K562 (cell line): ENCODE measurements around the gene NR3C2. TPM values are rescaled to one million over a fixed set of nuclear protein-coding genes. Genes with fewer than 3 reads are reported as not detected.

Experiments used
- ARNT ChIP-seq, 2 experiments: fragments of 450-650 bp; IDR thresholded peaks; 2 replicates each; pipeline ENCODE4 v1.6.1; 2016; ENCODE audit warnings: mild to moderate bottlenecking in 1 of 2
- ATF2 ChIP-seq: sonication (generic); formaldehyde crosslinking; IDR thresholded peaks from 2 replicates; pipeline ENCODE4 v1.8.1; 2022; ENCODE audit warnings: missing genetic modification reagents
- OTX1 ChIP-seq: fragments of 450-650 bp; formaldehyde crosslinking; IDR thresholded peaks from 2 replicates; pipeline ENCODE4 v1.4.0; 2022; ENCODE audit warnings: mild to moderate bottlenecking
- RFX7 ChIP-seq: fragments of 250-450 bp; sonication (Bioruptor Pico); IDR thresholded peaks from 2 replicates; pipeline ENCODE4 v1.5.1; 2021; ENCODE audit warnings: mild to moderate bottlenecking
- STAT6 ChIP-seq: sonication (generic); formaldehyde crosslinking; IDR thresholded peaks from 2 replicates; pipeline ENCODE4 v1.8.1; 2023; ENCODE audit warnings: mild to moderate bottlenecking, missing genetic modification reagents
- polyA plus RNA-seq, 8 experiments: library from polyadenylated mRNA; depleted of rRNA in 4 of 8; stranded (reverse) in 5 of 8; unstranded in 3 of 8; fragments of >200 nt; fragmentation: Nextera tagmentation in 2 of 8; fragmentation: Illumina TruSeq in 1 of 8; extraction: Ambion mirVana in 2 of 8; extraction: Trizol in 1 of 8; gene quantifications; 2 replicates each; pipeline versions ENCODE4 v1.2.1 to v1.2.3, GENCODE V29; 2011 to 2014; ENCODE audit warnings: inconsistent platforms in 1 of 8, missing spikeins in 1 of 8
- total RNA-seq, 7 experiments: library from RNA; depleted of rRNA in 6 of 7; stranded (reverse); fragments of >200 nt in 6 of 7; fragmentation: Illumina TruSeq in 2 of 7; extraction: Trizol in 2 of 7; gene quantifications; 2 replicates each; pipeline versions ENCODE4 v1.2.1 to v1.2.3, GENCODE V29; 2011 to 2021; ENCODE audit warnings: low replicate concordance in 1 of 7

NR3C2 gene
- total and polyA plus RNA-seq, 9 of the 15 experiments (the other 6 are each of a cell fraction or from before 2014, with no cell fraction given): 0.01 to 0.28 (median 0.16) TPM; not detected in 2

- TF ChIP-seq STAT6 (CRISPR knock-in tag) (no peak), OTX1 (CRISPR knock-in tag) (no peak), ATF2 (no peak), ARNT (IDR thresholded peaks at IDR 0.05) (no peak), RFX7 (CRISPR knock-in tag) (no peak)
Observed at GRCh38 chr4:148444296-148445070, 2.3 kb upstream of the NR3C2 start (continued).
